ENCODE data around the gene FICD. TPM values are rescaled to one million over a fixed set of nuclear protein-coding genes. Genes with fewer than 3 reads are reported as not detected.

FICD gene
- polyA plus RNA-seq, 3 donors = 1.00 to 1.9 (median 1.6) TPM

- H3K27me3 Mint-ChIP-seq (ENCODE audit: low read depth in 3 of 3) = peaks cover 3 to 8% (median 4%) of the 10 kb centered on the region in 3 donors
- H3K9me3 ChIP-seq (replicated peaks in 1 of 2; ENCODE audit: control insufficient read depth in 1 of 2, insufficient read depth in 1 of 2, low read length in 2 of 2) = no peaks in the 10 kb centered on the region
- H3K4me1 ChIP-seq (ENCODE audit: control insufficient read depth in 1 of 2, insufficient read depth in 2 of 2, low read length in 2 of 2) = no peaks in the 10 kb centered on the region
- intact Hi-C loops (cut with micrococcal nuclease) = no loop called here
- no peaks in the 10 kb centered on the region for H4K20me1 ChIP-seq (ENCODE audit: insufficient read depth, low read length)
- no peak for TF ChIP-seq CTCF (IDR thresholded peaks at IDR 0.05)
- no peak overlapping the region for H3K4me2 ChIP-seq (replicated peaks; ENCODE audit: extremely low read depth, low read length, poor library complexity, severe bottlenecking)
- H3K4me3 Mint-ChIP-seq = no peak overlapping the region
- H3K36me3 ChIP-seq (replicated peaks in 1 of 2; ENCODE audit: control insufficient read depth in 1 of 2, insufficient read depth in 2 of 2, low read length in 2 of 2) = no peaks in the 10 kb centered on the region
- H3K4me1 Mint-ChIP-seq = no peaks in the 10 kb centered on the region
- no peak overlapping the region for H3K4me3 ChIP-seq (replicated peaks in 1 of 3; ENCODE audit: low read depth in 2 of 3, low read length in 3 of 3)
- no peak overlapping the region for H3K27ac Mint-ChIP-seq
- H2AFZ ChIP-seq (ENCODE audit: insufficient read depth, low read depth, low read length, poor library complexity, severe bottlenecking) = no peak overlapping the region
- peaks cover 0 to 2% (median 0%) of the 10 kb centered on the region in 7 donors for H3K9me3 Mint-ChIP-seq
- no peaks in the 10 kb centered on the region for H3K79me2 ChIP-seq (ENCODE audit: insufficient read depth, low read length)
- H3K27ac ChIP-seq (ENCODE audit: low read depth in 1 of 2, low read length in 2 of 2) = no peak overlapping the region
- no peaks in the 10 kb centered on the region for H3K36me3 Mint-ChIP-seq
- no peak overlapping the region for H3K9ac ChIP-seq (ENCODE audit: insufficient read depth, low read length, poor library complexity, severe bottlenecking)
- no peaks in the 10 kb centered on the region for H3K27me3 ChIP-seq (ENCODE audit: control insufficient read depth in 2 of 2, insufficient read depth in 2 of 2, low read length in 2 of 2)
- whole genome bisulfite sequencing (ENCODE audit: insufficient coverage) = 87% methylated on average over 2 of the region's 6 CpGs
- peak in 1 of 3 donors; percentile 2 for DNase-seq
These were observed 46.7 kb upstream of the FICD start for GRCh38 chr12:108468196-108468968.

DNA sequence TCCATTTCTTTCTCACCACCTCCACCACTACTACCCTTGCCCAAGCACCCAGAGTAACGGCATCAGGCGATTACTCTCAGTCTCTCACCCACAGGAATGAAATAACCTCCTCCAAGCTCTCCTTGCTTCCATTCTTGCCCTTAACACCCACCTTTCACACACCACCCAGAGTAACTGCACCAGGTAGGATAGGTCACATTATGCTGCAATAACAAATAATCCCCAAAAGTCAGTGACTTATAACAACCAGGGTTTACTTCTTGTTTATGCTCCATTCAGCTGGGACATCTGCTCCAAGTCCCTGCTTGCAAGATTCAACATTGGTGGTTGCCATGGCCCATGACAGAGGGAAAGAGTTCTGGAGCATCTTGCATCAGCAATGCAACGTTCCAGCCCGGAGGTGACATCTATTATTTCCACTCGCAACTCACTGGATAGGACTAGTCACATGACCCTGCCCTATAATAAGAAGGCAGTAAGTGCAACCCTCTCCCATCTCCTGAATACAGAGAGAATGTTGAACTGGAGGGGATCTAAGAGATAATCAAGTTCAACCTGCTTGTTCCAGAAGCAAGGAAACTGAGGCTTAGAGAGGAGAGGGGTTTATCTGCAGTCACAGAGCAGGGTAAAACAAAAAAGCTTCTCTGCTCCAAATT, 41.5 kb upstream of the FICD start:
- Mint-ChIP-seq H3K36me3 (no peaks in the 10 kb centered on the region), H3K4me1 (no peaks in the 10 kb centered on the region), H3K27ac (no peak overlapping the region), H3K9me3 (peaks cover 0 to 2% (median 0%) of the 10 kb centered on the region in 7 donors), H3K4me3 (no peak overlapping the region), H3K27me3 (ENCODE audit: low read depth in 3 of 3) (peaks cover 0 to 5% (median 0%) of the 10 kb centered on the region in 3 donors)
- H3K36me3 ChIP-seq (replicated peaks in 1 of 2; ENCODE audit: control insufficient read depth in 1 of 2, insufficient read depth in 2 of 2, low read length in 2 of 2) = no peaks in the 10 kb centered on the region
- intact Hi-C loops (cut with micrococcal nuclease) = no loop called here
- H3K27me3 ChIP-seq (ENCODE audit: control insufficient read depth in 2 of 2, insufficient read depth in 2 of 2, low read length in 2 of 2) = no peaks in the 10 kb centered on the region
- no peak overlapping the region for H3K4me3 ChIP-seq (replicated peaks in 1 of 3; ENCODE audit: low read depth in 2 of 3, low read length in 3 of 3)
- H3K9ac ChIP-seq (ENCODE audit: insufficient read depth, low read length, poor library complexity, severe bottlenecking) = no peak overlapping the region
- no peak for TF ChIP-seq CTCF (IDR thresholded peaks at IDR 0.05)
- no peak overlapping the region for H3K27ac ChIP-seq (ENCODE audit: low read depth in 1 of 2, low read length in 2 of 2)
- no peaks in the 10 kb centered on the region for H3K4me1 ChIP-seq (ENCODE audit: control insufficient read depth in 1 of 2, insufficient read depth in 2 of 2, low read length in 2 of 2)
- WGBS (ENCODE audit: insufficient coverage) = 88% methylated on average over 2 of the region's 5 CpGs
- no peaks in the 10 kb centered on the region for H4K20me1 ChIP-seq (ENCODE audit: insufficient read depth, low read length)
- no peak overlapping the region for H3K4me2 ChIP-seq (replicated peaks; ENCODE audit: extremely low read depth, low read length, poor library complexity, severe bottlenecking)
- no peaks in the 10 kb centered on the region for H3K79me2 ChIP-seq (ENCODE audit: insufficient read depth, low read length)
- no peak for DNase-seq
- H3K9me3 ChIP-seq (replicated peaks in 1 of 2; ENCODE audit: control insufficient read depth in 1 of 2, insufficient read depth in 1 of 2, low read length in 2 of 2) = no peaks in the 10 kb centered on the region
- H2AFZ ChIP-seq (ENCODE audit: insufficient read depth, low read depth, low read length, poor library complexity, severe bottlenecking) = no peak overlapping the region

Data from CD14-positive monocyte (primary cell).